T-helper 2 cell treated with Interferon-gamma antibody and Interleukin-4, amounts not matched to agents 5 μg/mL and 100 μg/mL, for 36 hours (primary cell): Measurements from ENCODE around the gene GALNT17.

Experiments
- DNase-seq: peaks from one replicate; pipeline ENCODE4 v3.0.0; 2021; ENCODE audit warnings: low spot score
- H3K27ac Mint-ChIP-seq: one replicate; pipeline ENCODE4 v1.8.0; 2021; ENCODE audit warnings: mild to moderate bottlenecking, mixed read lengths
- H3K27me3 Mint-ChIP-seq: one replicate; pipeline ENCODE4 v1.8.0; 2021; ENCODE audit warnings: low read depth, mixed read lengths
- H3K36me3 Mint-ChIP-seq: one replicate; pipeline ENCODE4 v1.8.0; 2021; ENCODE audit warnings: low read depth, mixed read lengths
- H3K4me1 Mint-ChIP-seq: one replicate; pipeline ENCODE4 v1.8.0; 2021; ENCODE audit warnings: low read depth, mixed read lengths
- H3K4me3 Mint-ChIP-seq: one replicate; pipeline ENCODE4 v1.8.0; 2022; ENCODE audit warnings: mild to moderate bottlenecking, moderate library complexity, mixed read lengths
- H3K9me3 Mint-ChIP-seq: one replicate; pipeline ENCODE4 v1.8.0; 2021; ENCODE audit warnings: mixed read lengths

Gene GALNT17

GRCh38 chr7:71362240-71362639, 230.3 kb downstream of the GALNT17 start:
- H3K36me3 Mint-ChIP-seq = peaks cover 3% of the 10 kb centered on the region

GRCh38 chr7:71363223-71363622, 231.3 kb downstream of the GALNT17 start:
- no peaks in the 10 kb centered on the region for H3K27me3 Mint-ChIP-seq
- H3K4me1 Mint-ChIP-seq = no peaks in the 10 kb centered on the region
- DNase-seq = no peak
- no peak overlapping the region for H3K27ac Mint-ChIP-seq
- H3K36me3 Mint-ChIP-seq = peaks cover 3% of the 10 kb centered on the region
- H3K4me3 Mint-ChIP-seq = no peak overlapping the region
- H3K9me3 Mint-ChIP-seq = peaks cover 55% of the 10 kb centered on the region

More at GRCh38 chr7:71362240-71362639, 230.3 kb downstream of the GALNT17 start:
- Mint-ChIP-seq H3K9me3 (peaks cover 51% of the 10 kb centered on the region), H3K4me3 (no peak overlapping the region), H3K27me3 (no peaks in the 10 kb centered on the region), H3K27ac (no peak overlapping the region), H3K4me1 (no peaks in the 10 kb centered on the region)
- no peak for DNase-seq

GRCh38 chr7:71363627-71364026, 231.7 kb downstream of the GALNT17 start:
- H3K9me3 Mint-ChIP-seq = peaks cover 59% of the 10 kb centered on the region
- no peaks in the 10 kb centered on the region for H3K27me3 Mint-ChIP-seq
- no peaks in the 10 kb centered on the region for H3K4me1 Mint-ChIP-seq
- no peak overlapping the region for H3K27ac Mint-ChIP-seq
- DNase-seq = no peak
- no peak overlapping the region for H3K4me3 Mint-ChIP-seq
- peaks cover 3% of the 10 kb centered on the region for H3K36me3 Mint-ChIP-seq

GRCh38 chr7:71364551-71364950, 232.6 kb downstream of the GALNT17 start:
- Mint-ChIP-seq H3K27ac (no peak overlapping the region), H3K9me3 (peaks cover 66% of the 10 kb centered on the region), H3K36me3 (peaks cover 3% of the 10 kb centered on the region), H3K4me1 (no peaks in the 10 kb centered on the region), H3K27me3 (no peaks in the 10 kb centered on the region), H3K4me3 (no peak overlapping the region)
- no peak for DNase-seq

GRCh38 chr7:71372991-71373390, 241.0 kb downstream of the GALNT17 start:
- no peaks in the 10 kb centered on the region for H3K4me1 Mint-ChIP-seq
- H3K36me3 Mint-ChIP-seq = peaks cover 2% of the 10 kb centered on the region
- H3K27ac Mint-ChIP-seq = no peak overlapping the region
- peaks cover 38% of the 10 kb centered on the region for H3K9me3 Mint-ChIP-seq
- H3K27me3 Mint-ChIP-seq = no peaks in the 10 kb centered on the region
- H3K4me3 Mint-ChIP-seq = no peak overlapping the region
- DNase-seq = no peak

- Mint-ChIP-seq H3K4me3 (no peak overlapping the region), H3K36me3 (peaks cover 5% of the 10 kb centered on the region), H3K27ac (no peak overlapping the region), H3K27me3 (no peaks in the 10 kb centered on the region), H3K9me3 (peaks cover 38% of the 10 kb centered on the region), H3K4me1 (no peaks in the 10 kb centered on the region)
- DNase-seq = no peak
Measured at GRCh38 chr7:71377062-71377461, 245.1 kb downstream of the GALNT17 start.

- Mint-ChIP-seq H3K27me3 (no peaks in the 10 kb centered on the region), H3K27ac (no peak overlapping the region), H3K4me1 (no peaks in the 10 kb centered on the region), H3K9me3 (peaks cover 42% of the 10 kb centered on the region), H3K4me3 (no peak overlapping the region), H3K36me3 (peaks cover 5% of the 10 kb centered on the region)
- no peak for DNase-seq
Measured at GRCh38 chr7:71377469-71377868, 245.5 kb downstream of the GALNT17 start.

- Mint-ChIP-seq H3K9me3 (peaks cover 54% of the 10 kb centered on the region), H3K27me3 (no peaks in the 10 kb centered on the region), H3K4me1 (no peaks in the 10 kb centered on the region), H3K27ac (no peak overlapping the region), H3K36me3 (peaks cover under 1% of the 10 kb centered on the region), H3K4me3 (no peak overlapping the region)
- no peak for DNase-seq
Measured at GRCh38 chr7:71384094-71384493, 252.2 kb downstream of the GALNT17 start.

- Mint-ChIP-seq H3K9me3 (peaks cover 50% of the 10 kb centered on the region), H3K27ac (no peak overlapping the region), H3K27me3 (no peaks in the 10 kb centered on the region), H3K36me3 (no peaks in the 10 kb centered on the region), H3K4me3 (no peak overlapping the region), H3K4me1 (no peaks in the 10 kb centered on the region)
- no peak for DNase-seq
Measured at GRCh38 chr7:71385330-71385729, 253.4 kb downstream of the GALNT17 start.

- Mint-ChIP-seq H3K4me3 (no peak overlapping the region), H3K4me1 (no peaks in the 10 kb centered on the region), H3K36me3 (no peaks in the 10 kb centered on the region), H3K27me3 (no peaks in the 10 kb centered on the region), H3K9me3 (peaks cover 53% of the 10 kb centered on the region), H3K27ac (no peak overlapping the region)
- no peak for DNase-seq
Measured at GRCh38 chr7:71386152-71386785, 254.3 kb downstream of the GALNT17 start.

- H3K27me3 Mint-ChIP-seq = no peaks in the 10 kb centered on the region
- H3K9me3 Mint-ChIP-seq = peaks cover 58% of the 10 kb centered on the region
- no peak for DNase-seq
- H3K4me1 Mint-ChIP-seq = no peaks in the 10 kb centered on the region
- H3K4me3 Mint-ChIP-seq = no peak overlapping the region
- H3K27ac Mint-ChIP-seq = no peak overlapping the region
- no peaks in the 10 kb centered on the region for H3K36me3 Mint-ChIP-seq
Measured at GRCh38 chr7:71388181-71388580, 256.2 kb downstream of the GALNT17 start.

- no peak for DNase-seq
Measured at GRCh38 chr7:71389976-71390375, 258.0 kb downstream of the GALNT17 start.

GRCh38 chr7:71393661-71394060, 261.7 kb downstream of the GALNT17 start:
- Mint-ChIP-seq H3K27ac (no peak overlapping the region), H3K27me3 (no peaks in the 10 kb centered on the region), H3K9me3 (peaks cover 50% of the 10 kb centered on the region), H3K4me1 (no peaks in the 10 kb centered on the region), H3K36me3 (no peaks in the 10 kb centered on the region), H3K4me3 (no peak overlapping the region)
- no peak for DNase-seq

More at GRCh38 chr7:71389976-71390375, 258.0 kb downstream of the GALNT17 start:
- Mint-ChIP-seq H3K9me3 (peaks cover 53% of the 10 kb centered on the region), H3K4me3 (no peak overlapping the region), H3K4me1 (no peaks in the 10 kb centered on the region), H3K27me3 (no peaks in the 10 kb centered on the region), H3K36me3 (no peaks in the 10 kb centered on the region), H3K27ac (no peak overlapping the region)

GRCh38 chr7:71402684-71403083, 270.7 kb downstream of the GALNT17 start:
- Mint-ChIP-seq H3K4me3 (no peak overlapping the region), H3K27ac (no peak overlapping the region), H3K4me1 (no peaks in the 10 kb centered on the region), H3K9me3 (peaks cover 51% of the 10 kb centered on the region), H3K36me3 (no peaks in the 10 kb centered on the region), H3K27me3 (no peaks in the 10 kb centered on the region)
- DNase-seq = no peak
